ENCODE results near the gene CACNA1G.
A peak's percentile ranks its signal among the peaks of the same experiment; 100 is the strongest.

CACNA1G gene

GRCh38 chr17:50533185-50533584 is 27.3 kb upstream of the CACNA1G start:
- DNase-seq, result no peak

- DNase-seq, result peak in 27 of 58 donors; percentile 8 to 73 (median 37)
These were observed 26.8 kb upstream of the CACNA1G start for GRCh38 chr17:50533720-50534148.

- no peak for DNase-seq
These were observed 26.1 kb upstream of the CACNA1G start for GRCh38 chr17:50534222-50534978.

GRCh38 chr17:50534979-50535326 is 25.6 kb upstream of the CACNA1G start:
- DNase-seq, result no peak

- DNase-seq, result peak in 11 of 58 donors; percentile 6 to 41 (median 17)
These were observed 25.1 kb upstream of the CACNA1G start for GRCh38 chr17:50535407-50535806.

GRCh38 chr17:50536683-50537646 is 23.6 kb upstream of the CACNA1G start:
- no peak for DNase-seq

GRCh38 chr17:50537721-50538548 is 22.6 kb upstream of the CACNA1G start:
- no peak for DNase-seq

- no peak for DNase-seq
These were observed 21.7 kb upstream of the CACNA1G start for GRCh38 chr17:50538549-50539410.

- no peak for DNase-seq
These were observed 20.6 kb upstream of the CACNA1G start for GRCh38 chr17:50539762-50540559.

GRCh38 chr17:50540560-50541401 is 19.7 kb upstream of the CACNA1G start:
- DNase-seq, result no peak

- no peak for DNase-seq
These were observed 19.2 kb upstream of the CACNA1G start for GRCh38 chr17:50541402-50541715.

GRCh38 chr17:50541716-50542688 is 18.5 kb upstream of the CACNA1G start:
- peak in 57 of 58 donors; percentile 18 to 87 (median 76) for DNase-seq

GRCh38 chr17:50542795-50543774 is 17.4 kb upstream of the CACNA1G start:
- DNase-seq, result no peak

GRCh38 chr17:50544516-50544915 is 16.0 kb upstream of the CACNA1G start:
- no peak for DNase-seq

GRCh38 chr17:50545311-50545710 is 15.2 kb upstream of the CACNA1G start:
- DNase-seq, result no peak

- DNase-seq, result no peak
These were observed 13.8 kb upstream of the CACNA1G start for GRCh38 chr17:50546701-50547034.
